GM19099 (cell line): Measurements from ENCODE around the gene ARL15.

Source experiments
- POLR2A ChIP-seq: IDR thresholded peaks from 3 replicates; pipeline ENCODE4 v1.6.1; 2011; ENCODE audit warnings: low read depth; ENCODE audit not compliant: insufficient read length; ENCODE audit errors: extremely low read depth

Gene ARL15

GRCh38 chr5:54146390-54146789, 164.0 kb downstream of the ARL15 start:
- TF ChIP-seq POLR2A, result no peak

DNA sequence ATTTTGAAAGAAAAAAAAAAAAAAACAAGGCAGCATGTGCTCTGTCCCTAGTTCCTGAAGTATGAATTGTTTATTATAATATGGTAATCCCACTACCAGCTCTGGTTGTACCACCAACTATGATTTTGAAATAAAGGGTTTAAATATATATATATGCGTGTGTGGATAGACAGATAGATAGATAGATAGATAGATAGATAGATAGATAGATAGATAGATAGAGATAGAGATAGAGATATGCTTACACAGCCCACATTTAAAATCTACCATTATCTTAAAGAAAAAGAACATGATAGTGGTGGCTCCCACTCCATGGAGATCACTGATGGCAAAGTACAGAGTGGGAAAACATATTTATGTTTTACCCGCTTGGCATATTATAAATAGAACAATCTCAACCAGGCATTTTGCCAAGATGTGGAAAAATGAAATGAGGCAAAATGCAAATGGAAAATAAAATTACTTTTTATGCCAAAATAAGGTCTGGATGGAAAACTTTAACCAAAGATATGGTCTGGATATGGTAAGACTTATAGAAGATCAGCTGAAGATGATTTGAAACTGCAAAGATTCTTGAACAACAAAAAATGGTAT, 170.0 kb downstream of the ARL15 start:
- no peak for TF ChIP-seq POLR2A

DNA sequence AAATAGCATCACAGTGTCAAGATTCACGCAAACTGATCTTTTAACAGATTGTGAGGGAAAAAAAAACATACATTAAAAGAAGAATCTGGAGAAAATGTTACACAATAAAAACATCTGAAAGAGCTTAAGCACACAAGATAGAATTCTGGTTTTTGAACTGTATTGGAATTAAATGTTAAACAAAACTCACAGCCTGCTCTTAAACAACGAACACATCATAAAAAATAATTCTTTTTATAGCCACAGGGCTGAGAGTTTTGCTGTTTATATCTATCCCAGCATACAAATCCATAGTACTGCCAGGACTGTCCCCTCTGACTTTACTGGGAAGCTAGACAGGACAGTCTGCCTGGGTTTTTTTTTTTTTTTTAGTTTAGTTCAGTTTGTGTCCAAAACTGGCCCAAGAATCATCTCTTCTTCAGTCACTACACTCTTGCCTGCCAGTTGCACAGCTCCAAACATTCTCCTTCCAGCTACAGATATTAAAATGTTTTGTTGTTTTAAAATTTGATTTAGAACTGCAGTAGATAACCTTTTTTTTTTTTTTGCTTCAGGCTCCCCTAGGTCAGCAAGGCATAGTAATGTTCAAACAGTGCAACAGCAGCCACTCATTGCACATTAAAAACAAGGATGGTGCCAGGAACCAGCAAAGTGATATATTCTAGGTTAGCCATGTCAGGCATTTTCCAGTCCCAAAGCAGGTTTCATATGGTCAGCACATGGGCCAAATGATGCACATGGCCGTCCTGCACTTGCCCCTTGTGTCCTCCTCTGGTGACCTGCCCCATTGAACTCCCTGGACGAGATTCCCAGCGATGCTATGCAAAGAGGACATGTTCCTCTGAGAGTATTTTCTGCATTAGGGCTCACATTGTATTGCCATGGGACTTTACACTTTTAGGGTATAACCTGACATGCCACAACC, 173.6 kb downstream of the ARL15 start:
- TF ChIP-seq POLR2A, result no peak

- TF ChIP-seq POLR2A, result no peak
Observed at GRCh38 chr5:54135042-54135441, 175.3 kb downstream of the ARL15 start.

- TF ChIP-seq POLR2A, result no peak
Observed at GRCh38 chr5:54133917-54134316, 176.5 kb downstream of the ARL15 start.

DNA sequence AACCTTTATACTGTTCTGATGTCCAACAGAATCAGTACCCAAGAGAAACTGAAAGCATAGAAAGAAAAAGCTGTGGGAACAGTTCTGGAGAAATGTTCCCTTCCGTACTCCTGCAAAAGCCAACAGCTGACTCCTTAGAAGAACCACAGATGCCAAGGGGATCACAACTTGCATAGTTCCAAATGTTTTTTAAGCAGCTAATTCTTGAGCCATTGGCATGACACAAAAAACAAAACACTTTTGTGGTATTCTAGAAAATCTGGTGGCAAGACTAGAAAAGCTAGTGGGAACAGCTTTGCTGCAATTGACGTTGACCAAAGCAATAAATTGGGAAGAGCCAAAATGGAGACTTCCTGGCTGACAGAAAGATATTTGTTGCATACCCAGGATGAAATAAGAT, 189.9 kb downstream of the ARL15 start:
- no peak for TF ChIP-seq POLR2A

DNA sequence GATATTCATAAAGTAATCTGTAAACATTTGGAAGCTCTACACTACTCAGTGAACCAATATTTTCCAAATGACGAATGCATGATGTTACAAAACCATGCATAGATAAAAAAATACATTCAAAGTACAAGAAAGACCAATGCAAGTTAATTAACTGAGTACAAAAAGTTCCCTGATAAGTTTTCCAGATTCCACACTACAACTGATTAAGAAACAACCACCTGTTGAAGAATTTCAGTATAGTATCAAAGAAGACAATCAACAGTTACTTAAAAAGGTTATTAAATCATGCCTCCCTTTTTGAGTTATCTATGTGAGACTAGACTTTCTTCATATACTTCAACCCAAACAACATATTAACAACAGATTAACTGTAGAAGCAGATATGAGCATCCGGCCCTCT, 192.4 kb downstream of the ARL15 start:
- TF ChIP-seq POLR2A, result no peak

DNA sequence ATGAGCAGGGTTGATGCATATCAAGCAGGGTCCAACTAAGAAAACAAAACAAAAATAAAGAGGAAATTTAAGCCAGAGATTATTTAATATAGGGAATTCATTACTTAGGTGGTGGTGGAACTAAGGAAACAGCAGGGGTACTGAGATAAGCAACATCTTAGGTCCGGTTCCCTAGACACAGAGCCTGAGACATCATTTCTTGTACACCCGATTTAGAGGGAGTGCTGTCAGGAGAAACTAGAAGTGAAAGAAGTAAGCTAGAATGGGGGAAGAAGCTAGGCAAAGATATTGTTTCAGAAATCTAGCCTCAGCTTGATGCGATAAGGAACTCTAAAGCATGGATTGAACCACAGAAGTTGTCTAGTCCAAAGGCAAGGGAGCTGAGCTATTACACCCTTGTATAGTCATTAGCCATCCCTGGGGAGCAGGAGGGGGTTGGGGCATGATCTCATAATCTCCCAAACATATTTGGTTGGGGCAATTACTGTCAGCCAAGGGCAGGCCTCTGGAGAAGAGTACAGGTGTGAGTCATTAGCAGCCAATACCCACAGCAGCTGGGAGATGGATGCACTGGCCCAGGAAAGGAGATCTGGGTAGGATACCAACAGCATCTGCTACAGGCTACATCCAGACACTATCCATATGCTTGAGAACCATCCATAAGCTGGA, 194.5 kb downstream of the ARL15 start:
- no peak for TF ChIP-seq POLR2A

- TF ChIP-seq POLR2A, result no peak
Observed at GRCh38 chr5:54113060-54113459, 197.3 kb downstream of the ARL15 start.

GRCh38 chr5:54109626-54110330, 200.6 kb downstream of the ARL15 start:
- TF ChIP-seq POLR2A, result no peak

DNA sequence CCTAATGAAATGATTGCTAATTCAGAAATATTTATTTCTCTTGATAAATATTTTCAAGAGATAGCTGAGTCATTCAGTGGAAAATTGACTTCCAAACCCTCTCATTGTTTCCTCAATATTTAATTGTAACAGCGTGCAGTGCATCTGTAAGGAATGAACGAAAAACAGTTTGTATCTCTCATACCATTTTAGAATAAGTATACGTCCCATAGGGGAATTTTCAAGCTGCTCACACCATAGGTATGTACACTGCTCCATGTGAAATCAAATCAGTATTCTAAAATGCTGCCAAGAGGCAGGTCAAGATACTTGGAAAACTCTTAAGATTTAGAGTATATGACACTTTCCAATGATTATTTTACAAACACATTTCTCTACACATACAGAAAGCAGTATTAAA, 202.2 kb downstream of the ARL15 start:
- TF ChIP-seq POLR2A, result no peak

DNA sequence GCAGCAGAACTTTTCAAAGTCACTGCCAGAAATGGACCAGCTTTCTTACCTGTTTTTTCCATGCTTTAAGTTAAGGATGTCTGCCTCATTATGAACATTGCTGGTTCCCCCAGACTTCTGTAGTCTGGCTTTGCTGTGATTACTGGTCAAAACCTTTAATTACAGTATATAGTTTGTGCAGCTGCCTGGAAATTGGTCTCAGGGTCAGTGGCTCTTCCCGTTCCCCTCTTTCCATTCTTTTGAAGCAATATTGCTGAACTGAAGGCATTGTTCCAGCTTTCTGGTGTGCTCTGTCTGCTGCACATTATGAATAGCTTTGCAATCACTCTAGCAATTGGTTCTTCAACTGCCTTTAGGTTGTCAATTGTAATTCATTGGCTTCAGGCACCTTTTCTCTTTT, 206.5 kb downstream of the ARL15 start:
- no peak for TF ChIP-seq POLR2A

DNA sequence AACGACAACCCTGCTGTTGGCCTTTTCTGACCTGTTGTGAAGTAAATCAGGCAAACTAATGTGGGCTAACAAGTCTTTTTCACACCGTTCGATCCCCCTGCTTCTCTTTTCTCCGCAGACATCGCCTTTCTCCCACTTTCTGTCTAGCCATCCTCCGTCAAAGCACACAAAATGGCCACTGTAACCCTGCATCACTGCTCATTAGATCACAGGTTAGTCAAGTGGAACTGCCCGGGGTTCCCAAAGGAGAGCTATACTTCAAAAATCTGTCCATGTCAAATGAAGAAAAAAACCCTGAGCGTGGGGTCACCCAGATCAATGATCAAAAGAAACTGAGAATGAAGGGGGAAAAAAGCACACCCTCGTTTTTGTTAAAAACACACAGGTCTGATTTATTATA, 212.1 kb downstream of the ARL15 start:
- no peak for TF ChIP-seq POLR2A

GRCh38 chr5:54095969-54096368, 214.4 kb downstream of the ARL15 start:
- no peak for TF ChIP-seq POLR2A

- no peak for TF ChIP-seq POLR2A
Observed at GRCh38 chr5:54094706-54095105, 215.7 kb downstream of the ARL15 start.
